HG02870 (cell line): Measurements from ENCODE around the gene NISCH.

Experiments
- ATAC-seq: cut with Tn5 transposase; IDR thresholded peaks from one replicate; pipeline ENCODE4 v1.9.1; 2021; ENCODE audit warnings: mild to moderate bottlenecking, moderate library complexity; ENCODE audit not compliant: unreplicated experiment

The NISCH gene

GRCh38 chr3:52536112-52536368, 80.6 kb downstream of the NISCH start:
- no peak for ATAC-seq

DNA sequence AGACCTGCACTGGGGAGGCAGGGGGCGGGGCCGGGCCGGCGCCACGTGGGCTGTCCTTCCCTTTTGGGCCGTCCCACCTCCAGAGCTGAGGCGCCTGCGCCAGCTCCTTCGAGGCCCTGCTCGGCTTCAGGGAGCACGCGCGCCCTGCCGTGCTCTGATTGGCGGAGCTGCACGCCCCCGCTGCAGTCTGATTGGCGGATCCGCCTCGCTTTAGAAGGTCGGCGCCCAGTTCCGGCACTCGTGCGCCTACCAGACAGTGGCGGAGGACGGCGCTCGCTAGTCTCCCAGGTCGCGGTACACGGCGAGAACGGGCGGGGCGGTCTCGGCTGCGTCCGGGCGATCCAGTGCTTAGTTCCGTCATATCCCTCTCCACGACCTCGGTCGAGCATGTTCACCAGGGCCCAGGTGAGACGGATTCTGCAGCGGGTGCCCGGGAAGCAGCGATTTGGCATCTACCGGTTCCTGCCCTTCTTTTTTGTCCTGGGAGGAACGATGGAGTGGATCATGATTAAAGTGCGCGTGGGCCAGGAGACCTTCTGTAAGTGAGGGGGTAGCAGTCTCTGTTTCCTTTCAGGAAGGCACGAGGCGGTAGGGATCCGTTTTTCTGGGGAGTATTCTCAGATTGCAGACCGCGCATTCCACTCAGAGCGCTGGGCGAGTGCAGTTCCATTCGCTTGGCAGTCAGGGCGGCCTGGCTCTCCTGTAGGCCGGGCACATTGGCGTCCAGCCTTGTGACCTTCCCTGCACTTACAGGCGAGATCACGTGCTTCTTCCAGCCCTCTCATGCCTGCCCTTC, 81.2 kb downstream of the NISCH start, which contains the start of gene UQCC5:
TSS of gene UQCC5 (plus strand) at position 237 of the 796 bp plus-strand sequence. CDS start at position 388, 151 bp downstream.
- ATAC-seq = peak; percentile 79

GRCh38 chr3:52537165-52537620, 81.8 kb downstream of the NISCH start:
- ATAC-seq = no peak

GRCh38 chr3:52537726-52538421, 82.5 kb downstream of the NISCH start:
- ATAC-seq = no peak

- no peak for ATAC-seq
Measured at GRCh38 chr3:52539010-52539653, 83.7 kb downstream of the NISCH start.

DNA sequence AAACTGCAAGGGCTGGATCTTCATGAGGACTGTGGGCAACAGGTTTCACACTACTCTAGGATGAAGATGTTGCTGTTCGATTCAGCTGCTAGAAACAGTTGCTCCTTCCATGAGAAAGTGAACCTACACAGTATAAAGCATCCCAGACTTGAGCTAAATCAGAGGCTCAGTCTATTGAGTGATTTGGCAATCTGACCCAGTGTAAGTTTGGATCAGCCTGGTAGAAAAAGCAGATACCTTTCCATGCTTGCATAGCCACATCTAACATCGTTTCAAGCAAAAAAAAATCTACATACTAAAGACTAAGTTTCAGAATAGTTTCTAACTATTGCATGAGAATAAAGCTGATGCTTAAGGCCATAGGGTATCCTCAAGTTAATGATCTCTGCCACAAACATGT, 85.6 kb downstream of the NISCH start:
- ATAC-seq = no peak
